ENCODE results near the gene DUOX1.
"Not testable (repeated sequence)": the region's sequence is repeated elsewhere in the genome, so short reads cannot be mapped to it uniquely, and the experiment has no call there.

The DUOX1 gene

GRCh38 chr15:45129651-45130129 is at the start of gene DUOX1, which contains the start of gene DUOXA1:
DUOX1 (plus strand) TSS chr15:45129994; CDS start chr15:45131967, 1,973 bp downstream.
DUOXA1 (minus strand) TSS chr15:45129879; CDS start chr15:45123014, 6,865 bp downstream.
- DNase-seq (ENCODE audit: low read depth): no peak

- not testable (repeated sequence) for DNase-seq (ENCODE audit: low read depth)
These were observed 49.2 kb upstream of the DUOX1 start for GRCh38 chr15:45080593-45080992.

- DNase-seq (ENCODE audit: low read depth): not testable (repeated sequence)
These were observed 47.4 kb upstream of the DUOX1 start for GRCh38 chr15:45082412-45082811.

- DNase-seq (ENCODE audit: low read depth): no peak
These were observed 46.6 kb upstream of the DUOX1 start for GRCh38 chr15:45083223-45083622.

- no peak for DNase-seq (ENCODE audit: low read depth)
These were observed 45.6 kb upstream of the DUOX1 start for GRCh38 chr15:45084163-45084562.

- no peak for DNase-seq (ENCODE audit: low read depth)
These were observed 42.3 kb upstream of the DUOX1 start for GRCh38 chr15:45087513-45087912.

- no peak for DNase-seq (ENCODE audit: low read depth)
These were observed 40.7 kb upstream of the DUOX1 start for GRCh38 chr15:45088801-45089711.

GRCh38 chr15:45089712-45090373 is 40.0 kb upstream of the DUOX1 start:
- no peak for DNase-seq (ENCODE audit: low read depth)

GRCh38 chr15:45091161-45091560 is 38.6 kb upstream of the DUOX1 start:
- no peak for DNase-seq (ENCODE audit: low read depth)

GRCh38 chr15:45091576-45091975 is 38.2 kb upstream of the DUOX1 start:
- DNase-seq (ENCODE audit: low read depth): no peak

- no peak for DNase-seq (ENCODE audit: low read depth)
These were observed 36.8 kb upstream of the DUOX1 start for GRCh38 chr15:45093013-45093412.

GRCh38 chr15:45093622-45094357 is 36.0 kb upstream of the DUOX1 start:
- DNase-seq (ENCODE audit: low read depth): no peak

- DNase-seq (ENCODE audit: low read depth): no peak
These were observed 35.5 kb upstream of the DUOX1 start for GRCh38 chr15:45094358-45094730.

GRCh38 chr15:45095661-45096060 is 34.1 kb upstream of the DUOX1 start:
- no peak for DNase-seq (ENCODE audit: low read depth)

- no peak for DNase-seq (ENCODE audit: low read depth)
These were observed 32.3 kb upstream of the DUOX1 start for GRCh38 chr15:45097466-45097865.

- DNase-seq (ENCODE audit: low read depth): no peak
These were observed 30.1 kb upstream of the DUOX1 start for GRCh38 chr15:45099549-45100165.

GRCh38 chr15:45100884-45101625 is 28.7 kb upstream of the DUOX1 start:
- no peak for DNase-seq (ENCODE audit: low read depth)

GRCh38 chr15:45101749-45102148 is 28.0 kb upstream of the DUOX1 start:
- no peak for DNase-seq (ENCODE audit: low read depth)

GRCh38 chr15:45102226-45102625 is 27.6 kb upstream of the DUOX1 start:
- no peak for DNase-seq (ENCODE audit: low read depth)

- DNase-seq (ENCODE audit: low read depth): not testable (repeated sequence)
These were observed 25.6 kb upstream of the DUOX1 start for GRCh38 chr15:45104170-45104569.

GRCh38 chr15:45105586-45105985 is 24.2 kb upstream of the DUOX1 start:
- DNase-seq (ENCODE audit: low read depth): no peak

Measured in activated T-cell treated with anti-CD3 and anti-CD28 coated beads for 48 hours (primary cell).